Measurements from ENCODE around the gene APOA5. TPM values are rescaled to one million over a fixed set of nuclear protein-coding genes. Genes with fewer than 3 reads are reported as not detected.
"Not testable (repeated sequence)": the region's sequence is repeated elsewhere in the genome, so short reads cannot be mapped to it uniquely, and the experiment has no call there.

Gene APOA5, protein sequence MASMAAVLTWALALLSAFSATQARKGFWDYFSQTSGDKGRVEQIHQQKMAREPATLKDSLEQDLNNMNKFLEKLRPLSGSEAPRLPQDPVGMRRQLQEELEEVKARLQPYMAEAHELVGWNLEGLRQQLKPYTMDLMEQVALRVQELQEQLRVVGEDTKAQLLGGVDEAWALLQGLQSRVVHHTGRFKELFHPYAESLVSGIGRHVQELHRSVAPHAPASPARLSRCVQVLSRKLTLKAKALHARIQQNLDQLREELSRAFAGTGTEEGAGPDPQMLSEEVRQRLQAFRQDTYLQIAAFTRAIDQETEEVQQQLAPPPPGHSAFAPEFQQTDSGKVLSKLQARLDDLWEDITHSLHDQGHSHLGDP
- total RNA-seq, result not detected

GRCh38 chr11:116791813-116792143 is at the start of gene APOA5:
Gene APOA5, minus strand, starts transcription at chr11:116791879. Its CDS starts 19 bp downstream, at chr11:116791860.
- ATAC-seq (no peak), DNase-seq (no peak)
- Mint-ChIP-seq H3K27ac (no peak within 1 kb of the TSS), H3K36me3 (peaks cover 4% of the 10 kb centered on the region), H3K4me1 (peaks cover 18% of the 10 kb centered on the region), H3K4me3 (no peak within 1 kb of the TSS), H3K27me3 (peaks cover 2% of the 10 kb centered on the region), H3K9me3 (ENCODE audit: low read depth) (no peaks in the 10 kb centered on the region)
- CTCF ChIA-PET, result interaction anchor here (0.7 to 9.1 kb wide), 33 partner anchors 9 to 578 kb away, joined by 3 to 187 read pairs (median 5); partner anchors contain the start of genes APOA1, APOA4, APOC3 and BUD13

- Mint-ChIP-seq H3K9me3 (ENCODE audit: low read depth) (no peaks in the 10 kb centered on the region), H3K27ac (no peak overlapping the region), H3K4me3 (no peak overlapping the region), H3K4me1 (peaks cover 5% of the 10 kb centered on the region), H3K36me3 (peaks cover 11% of the 10 kb centered on the region), H3K27me3 (no peaks in the 10 kb centered on the region)
- ATAC-seq, result no peak
- no peak for DNase-seq
- CTCF ChIA-PET, result interaction anchor here (1.2 to 2.0 kb wide), 5 partner anchors 11 to 269 kb away, joined by 3 to 5 read pairs (median 5); partner anchors contain the start of gene APOA5
These were observed 49.1 kb upstream of the APOA5 start for GRCh38 chr11:116840746-116841296.

DNA sequence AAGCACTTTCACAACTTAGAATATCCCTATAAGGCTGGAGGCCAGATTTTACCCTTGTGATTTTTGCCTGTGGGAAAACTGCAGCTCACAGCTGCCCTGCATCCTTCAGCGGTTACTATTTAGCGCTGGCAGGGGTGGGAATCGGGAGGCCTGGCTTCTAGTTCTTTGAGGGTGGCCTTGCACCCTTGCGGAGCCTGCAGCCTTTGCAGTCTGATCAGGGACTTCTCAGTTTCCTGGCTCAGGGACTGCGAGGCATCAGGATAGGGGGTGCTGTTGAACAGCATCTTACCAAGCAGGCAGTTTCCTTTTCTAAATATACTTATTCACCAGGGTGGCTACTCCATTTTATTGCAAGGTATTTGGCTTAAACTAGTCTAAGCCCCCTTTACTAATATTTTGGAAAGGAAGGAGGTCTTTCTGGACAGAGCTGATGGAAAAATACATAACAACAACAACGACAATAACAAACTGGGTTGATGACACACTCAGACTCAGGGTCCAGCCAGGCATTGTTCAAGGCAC is 48.6 kb upstream of the APOA5 start:
- DNase-seq (no peak), ATAC-seq (no peak)
- H3K27ac Mint-ChIP-seq, result no peak overlapping the region
- no peak overlapping the region for H3K4me3 Mint-ChIP-seq
- peaks cover 7% of the 10 kb centered on the region for H3K36me3 Mint-ChIP-seq
- H3K27me3 Mint-ChIP-seq, result no peaks in the 10 kb centered on the region
- H3K4me1 Mint-ChIP-seq, result peaks cover 7% of the 10 kb centered on the region
- H3K9me3 Mint-ChIP-seq (ENCODE audit: low read depth), result no peaks in the 10 kb centered on the region
- CTCF ChIA-PET, result interaction anchor here (1.0 to 1.8 kb wide), 7 partner anchors 10 to 269 kb away, joined by 3 to 9 read pairs (median 4); partner anchors contain the start of genes APOA5 and ZPR1

DNA sequence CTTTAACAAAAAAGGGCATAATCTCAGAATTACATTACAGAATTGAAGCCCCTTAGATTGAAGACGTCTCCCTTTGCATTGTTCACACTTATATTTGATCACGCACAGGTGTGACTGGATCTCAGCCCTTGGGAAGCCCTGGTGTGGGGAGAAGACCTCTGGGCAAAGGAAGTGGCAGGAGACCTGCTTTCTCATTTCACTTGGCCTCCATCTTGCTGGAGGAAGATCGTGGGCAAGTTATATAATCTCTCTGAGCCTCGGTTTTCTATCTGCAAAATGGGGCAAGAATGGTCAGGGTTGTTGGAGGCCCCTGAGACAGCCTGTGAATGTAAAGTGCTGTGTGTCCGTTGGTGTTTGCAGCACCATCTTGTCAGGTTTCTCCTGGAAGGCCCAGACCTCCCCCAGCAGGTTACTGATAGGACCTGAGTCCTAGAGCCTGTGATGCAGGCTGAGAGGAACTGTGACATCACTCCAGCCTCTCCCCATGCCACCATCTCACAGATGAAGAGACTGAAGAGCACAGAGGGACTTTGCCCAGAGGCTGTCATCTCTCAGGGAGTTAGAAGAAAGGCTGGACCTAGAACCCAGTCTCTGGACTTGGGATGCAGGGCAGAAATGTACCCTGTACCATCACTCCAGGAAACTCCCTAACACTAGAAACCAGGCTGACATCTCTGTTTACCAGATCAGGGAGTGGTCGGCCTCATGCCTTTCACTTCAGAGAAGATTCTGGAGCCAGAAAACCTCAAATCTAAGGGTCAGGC is 46.8 kb upstream of the APOA5 start:
- Mint-ChIP-seq H3K9me3 (ENCODE audit: low read depth) (no peaks in the 10 kb centered on the region), H3K4me1 (peaks cover 12% of the 10 kb centered on the region), H3K36me3 (peaks cover 1% of the 10 kb centered on the region), H3K27ac (no peak overlapping the region), H3K27me3 (no peaks in the 10 kb centered on the region), H3K4me3 (no peak overlapping the region)
- CTCF ChIA-PET, result interaction anchor here (1.4 to 7.5 kb wide), 5 partner anchors 13 to 51 kb away, joined by 3 to 145 read pairs (median 5); partner anchors contain the start of genes APOA5 and ZPR1
- ATAC-seq (no peak), DNase-seq (no peak)

DNA sequence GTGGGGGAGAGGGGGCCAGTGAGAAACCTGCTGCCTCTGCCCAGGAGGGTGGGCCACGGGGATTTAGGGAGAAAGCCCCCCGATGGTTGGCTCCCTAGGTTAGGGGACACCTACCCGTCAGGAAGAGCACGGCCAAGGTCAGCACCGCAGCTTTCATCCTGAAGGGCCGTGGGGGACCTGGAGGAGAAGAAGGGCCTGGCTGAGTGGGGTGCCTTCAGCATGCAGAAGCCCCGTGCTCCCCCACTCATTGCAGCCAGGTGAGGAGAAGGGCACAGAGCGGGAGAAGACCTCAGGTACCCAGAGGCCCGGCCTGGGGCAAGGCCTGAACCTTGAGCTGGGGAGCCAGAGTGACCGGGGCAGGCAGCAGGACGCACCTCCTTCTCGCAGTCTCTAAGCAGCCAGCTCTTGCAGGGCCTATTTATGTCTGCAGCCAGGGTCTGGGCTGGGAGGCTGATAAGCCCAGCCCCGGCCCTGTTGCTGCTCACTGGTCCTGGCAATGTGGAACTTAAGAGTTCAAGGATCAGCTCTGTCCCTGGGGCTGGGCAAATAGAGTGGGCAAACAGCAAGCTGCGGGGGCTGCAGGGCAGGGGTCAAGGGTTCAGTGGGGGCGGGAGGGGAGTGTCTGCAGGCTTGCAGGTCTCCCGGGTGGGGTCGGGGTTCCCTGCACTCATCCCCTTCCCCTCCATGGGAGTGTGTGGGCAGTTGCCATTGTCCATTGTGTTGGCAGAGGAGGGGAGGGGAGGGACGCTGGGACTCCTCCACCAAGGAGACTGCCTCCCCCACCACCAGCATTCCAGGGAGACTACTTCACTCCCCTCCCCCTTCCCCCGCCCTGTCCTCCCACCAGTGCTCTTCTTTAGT is 45.8 kb upstream of the APOA5 start, which contains the start of gene APOA1:
TSS of gene APOA1 (minus strand) at position 392 of the 861 bp plus-strand sequence. CDS start at position 157, 235 bp downstream.
- H3K4me3 Mint-ChIP-seq, result no peak within 1 kb of the TSS
- H3K27me3 Mint-ChIP-seq, result no peaks in the 10 kb centered on the region
- ATAC-seq, result no peak
- H3K4me1 Mint-ChIP-seq, result peaks cover 12% of the 10 kb centered on the region
- H3K36me3 Mint-ChIP-seq, result no peaks in the 10 kb centered on the region
- DNase-seq, result no peak
- H3K27ac Mint-ChIP-seq, result no peak within 1 kb of the TSS
- H3K9me3 Mint-ChIP-seq (ENCODE audit: low read depth), result no peaks in the 10 kb centered on the region
- CTCF ChIA-PET, result interaction anchor here (1.3 to 7.5 kb wide), 7 partner anchors 14 to 257 kb away, joined by 4 to 187 read pairs (median 7); partner anchors contain the start of genes APOA5, BUD13 and ZPR1

DNA sequence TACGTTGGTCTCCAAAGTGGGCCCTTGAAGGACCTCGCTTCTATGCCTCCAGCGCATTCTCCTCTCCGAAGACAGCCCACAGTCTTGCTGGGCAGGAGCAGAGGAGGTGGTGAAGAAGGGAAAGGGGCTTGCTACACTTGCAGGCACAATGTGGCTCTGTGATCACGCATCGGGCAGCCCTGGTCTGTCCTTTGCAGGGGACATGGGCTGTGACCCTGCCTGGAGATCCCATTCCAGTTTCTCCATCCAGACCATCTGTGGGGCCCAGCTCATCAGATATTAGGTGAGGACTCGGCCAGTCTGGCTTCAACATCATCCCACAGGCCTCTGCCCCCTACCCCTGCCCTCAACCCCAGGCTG is 44.9 kb upstream of the APOA5 start:
- DNase-seq, result no peak
- no peak for ATAC-seq
- Mint-ChIP-seq H3K4me1 (peaks cover 12% of the 10 kb centered on the region), H3K36me3 (no peaks in the 10 kb centered on the region), H3K27me3 (no peaks in the 10 kb centered on the region), H3K4me3 (no peak overlapping the region), H3K27ac (no peak overlapping the region), H3K9me3 (ENCODE audit: low read depth) (no peaks in the 10 kb centered on the region)
- CTCF ChIA-PET, result interaction anchor here (0.6 to 7.5 kb wide), 40 partner anchors 9 to 395 kb away, joined by 3 to 187 read pairs (median 6); partner anchors contain the start of genes APOA5, BUD13, PAFAH1B2 and SIK3

- H3K4me1 Mint-ChIP-seq, result peaks cover 12% of the 10 kb centered on the region
- ATAC-seq, result peak; percentile 96
- H3K4me3 Mint-ChIP-seq, result peak overlapping the region; percentile 71
- peak; percentile 92 for DNase-seq
- CTCF ChIA-PET, result interaction anchor here (0.6 to 7.5 kb wide), 58 partner anchors 9 to 395 kb away, joined by 3 to 187 read pairs (median 4); partner anchors contain the start of genes APOA5, BUD13, PAFAH1B2 and SIK3
- no peaks in the 10 kb centered on the region for H3K9me3 Mint-ChIP-seq (ENCODE audit: low read depth)
- peak overlapping the region; percentile 61 for H3K27ac Mint-ChIP-seq
- H3K27me3 Mint-ChIP-seq, result no peaks in the 10 kb centered on the region
- no peaks in the 10 kb centered on the region for H3K36me3 Mint-ChIP-seq
These were observed 44.3 kb upstream of the APOA5 start for GRCh38 chr11:116835791-116836631.

GRCh38 chr11:116835042-116835772 is 43.5 kb upstream of the APOA5 start:
- ATAC-seq, result no peak
- Mint-ChIP-seq H3K9me3 (ENCODE audit: low read depth) (no peaks in the 10 kb centered on the region), H3K4me1 (peaks cover 12% of the 10 kb centered on the region), H3K27me3 (no peaks in the 10 kb centered on the region), H3K4me3 (peak overlapping the region; percentile 71), H3K36me3 (no peaks in the 10 kb centered on the region), H3K27ac (peak overlapping the region; percentile 61)
- CTCF ChIA-PET, result interaction anchor here (0.5 to 7.5 kb wide), 55 partner anchors 8 to 396 kb away, joined by 3 to 187 read pairs (median 4); partner anchors contain the start of genes APOA5, BUD13, PAFAH1B2 and SIK3
- no peak for DNase-seq

DNA sequence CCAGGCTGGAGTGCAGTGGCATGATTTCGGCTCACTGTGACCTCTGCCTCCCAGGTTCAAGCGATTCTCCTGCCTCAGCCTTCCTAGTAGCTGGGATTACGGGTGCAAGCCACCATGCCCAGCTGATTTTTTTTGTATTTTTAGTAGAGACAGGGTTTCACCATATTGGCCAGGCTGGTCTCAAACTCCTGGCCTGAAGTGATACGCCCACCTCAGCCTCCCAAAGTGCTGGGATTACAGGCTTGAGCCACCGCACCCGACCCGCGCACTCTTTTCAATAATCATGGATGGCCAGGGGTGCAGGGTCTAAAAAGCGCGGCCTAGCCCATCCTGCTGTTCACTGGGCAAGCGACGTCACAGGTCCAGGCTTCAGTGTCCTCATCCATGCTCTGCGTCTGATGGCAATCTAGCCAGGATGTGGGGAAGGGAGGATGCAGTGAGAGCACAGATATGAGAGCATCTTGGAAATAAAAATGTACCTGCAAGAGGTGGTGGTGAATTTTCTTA is 42.9 kb upstream of the APOA5 start:
- not testable (repeated sequence) for H3K9me3 Mint-ChIP-seq (ENCODE audit: low read depth); H3K27ac Mint-ChIP-seq; H3K36me3 Mint-ChIP-seq; DNase-seq; H3K27me3 Mint-ChIP-seq; ATAC-seq
- CTCF ChIA-PET, result interaction anchor here (0.5 to 7.5 kb wide), 10 partner anchors 10 to 396 kb away, joined by 3 to 187 read pairs (median 4); partner anchors contain the start of genes APOA5, PAFAH1B2 and ZPR1
- H3K4me3 Mint-ChIP-seq, result peak overlapping the region; percentile 17
- peaks cover 12% of the 10 kb centered on the region for H3K4me1 Mint-ChIP-seq

DNA sequence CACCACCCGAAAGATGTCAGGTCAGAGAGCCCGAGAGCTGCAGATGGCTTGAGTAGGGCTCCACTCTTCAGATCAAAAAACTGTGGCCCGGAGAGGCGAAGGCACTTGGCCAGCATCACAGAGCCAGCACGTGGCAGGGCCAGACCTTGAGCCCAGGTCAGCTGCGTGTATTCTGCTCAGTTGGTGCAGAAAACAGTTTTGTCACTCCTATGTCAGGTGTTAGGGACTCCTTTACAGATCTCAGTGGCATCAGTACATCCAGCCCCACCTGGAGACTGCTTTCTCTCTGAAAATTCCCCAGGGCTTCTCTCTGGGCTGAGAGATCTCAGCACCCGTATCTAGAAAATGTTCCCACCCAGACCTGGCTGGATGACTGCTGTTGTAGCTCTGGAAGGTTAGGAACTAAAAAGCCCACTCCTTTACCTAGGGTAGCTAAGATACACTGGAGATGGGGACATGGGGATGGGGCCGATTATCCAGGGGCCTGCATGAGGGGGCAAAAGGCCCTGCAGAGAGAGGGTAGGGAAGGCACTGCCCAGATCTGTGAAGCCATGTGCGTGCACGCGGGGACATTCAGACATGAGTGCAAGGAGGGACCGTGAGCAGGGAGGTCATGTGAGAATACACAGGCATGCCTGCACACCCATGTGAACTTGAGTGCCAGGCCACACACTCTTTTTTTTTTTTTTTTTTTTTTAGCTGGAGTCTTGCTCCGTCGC is 42.3 kb upstream of the APOA5 start:
- CTCF ChIA-PET, result interaction anchor here (0.6 to 7.5 kb wide), 5 partner anchors 10 to 272 kb away, joined by 3 to 187 read pairs (median 5); partner anchors contain the start of genes APOA5 and ZPR1
- ATAC-seq (no peak), DNase-seq (no peak)
- Mint-ChIP-seq H3K36me3 (no peaks in the 10 kb centered on the region), H3K4me1 (peaks cover 12% of the 10 kb centered on the region), H3K9me3 (ENCODE audit: low read depth) (no peaks in the 10 kb centered on the region), H3K27ac (no peak overlapping the region), H3K4me3 (no peak overlapping the region), H3K27me3 (no peaks in the 10 kb centered on the region)
